HepG2 (cell line): ENCODE data around the gene ELMO2. TPM values are rescaled to one million over a fixed set of nuclear protein-coding genes. Genes with fewer than 3 reads are reported as not detected.

Source experiments
- ATAC-seq: fragments of 200-7000 bp; cut with Tn5 transposase; 3 replicates; pipeline ENCODE4 v1.9.1; 2020; ENCODE audit warnings: mild to moderate bottlenecking, moderate library complexity
- BruUV-seq: library from RNA; stranded (reverse); fragments of 400-500 nt; replicated peaks from 2 replicates; lab custom pipeline; 2021; lab: Mats Ljungman, UMichigan
- CTCF ChIA-PET: fragments of 300-600 bp; formaldehyde crosslinking; extraction: SDS; loops from one replicate; lab custom pipeline; 2021; ENCODE audit warnings: low total read pairs, inconsistent platforms, low intra/inter-chr PET ratio; lab: Yijun Ruan, JAX
- POLR2A ChIA-PET: fragments of 350-600 bp; sonication (Branson Sonifier 250); formaldehyde crosslinking; loops from one replicate; lab custom pipeline; 2020; ENCODE audit warnings: antibody characterized with exemption, inconsistent platforms; lab: Yijun Ruan, JAX
- DNase-seq: peaks from one replicate; pipeline ENCODE4 v3.0.0-alpha.2; 2015; ENCODE audit warnings: low spot score
- FAIRE-seq: peaks from 3 replicates; lab custom pipeline; 2011; peaks lifted over from hg19 to GRCh38; lab: Jason Lieb, UNC
- H2AFZ ChIP-seq: one replicate; pipeline ENCODE4 v1.6.1; 2011; ENCODE audit warnings: low read length, inconsistent platforms
- H3K27ac ChIP-seq: fragments of 300-600 bp; 3 replicates; pipeline ENCODE4 v1.8.0; 2011; ENCODE audit warnings: mixed run types, mild to moderate bottlenecking, mixed read lengths, low read length, inconsistent platforms; ENCODE audit not compliant: insufficient read depth; ENCODE audit errors: extremely low read length
- H3K27me3 ChIP-seq, 2 experiments: fragments of 200-600 bp in 1 of 2; 2 replicates in 1 of 2; 3 replicates in 1 of 2; pipeline versions ENCODE4 v1.6.0 to v1.8.0; 2011; ENCODE audit warnings: low read length in 2 of 2, mild to moderate bottlenecking in 2 of 2, moderate library complexity in 2 of 2, inconsistent platforms in 1 of 2; ENCODE audit not compliant: insufficient read depth in 2 of 2, control insufficient read depth in 1 of 2
- H3K36me3 ChIP-seq, 2 experiments: fragments of 200-600 bp in 1 of 2; replicated peaks in 1 of 2; 2 replicates in 1 of 2; 3 replicates in 1 of 2; pipeline versions ENCODE4 v1.5.1 to v1.8.0; 2011; ENCODE audit warnings: low read length in 2 of 2, inconsistent platforms in 1 of 2; ENCODE audit not compliant: insufficient read depth in 2 of 2, control insufficient read depth in 1 of 2
- H3K4me1 ChIP-seq: 2 replicates; pipeline ENCODE4 v1.5.1; 2012; ENCODE audit warnings: low read length, inconsistent platforms; ENCODE audit not compliant: insufficient read depth
- H3K4me2 ChIP-seq: 2 replicates; pipeline ENCODE4 v1.6.0; 2011; ENCODE audit warnings: low read depth, low read length, inconsistent platforms
- H3K4me3 ChIP-seq, 3 experiments: fragments of 200-600 bp in 1 of 3; sonication (generic), shearing (Covaris generic) in 1 of 3; replicated peaks in 1 of 3; 2 replicates each; pipeline ENCODE4 v1.5.1; 2011 to 2016; ENCODE audit warnings: low read length in 3 of 3, inconsistent platforms in 2 of 3, low read depth in 2 of 3, mild to moderate bottlenecking in 2 of 3, control low read depth in 1 of 3, mixed read lengths in 1 of 3; ENCODE audit not compliant: insufficient read depth in 1 of 3
- H3K79me2 ChIP-seq: one replicate; pipeline ENCODE4 v1.6.1; 2011; ENCODE audit warnings: low read length, inconsistent platforms; ENCODE audit not compliant: insufficient read depth
- H3K9ac ChIP-seq: 2 replicates; pipeline ENCODE4 v1.6.0; 2011; ENCODE audit warnings: mild to moderate bottlenecking, low read depth, low read length, inconsistent platforms; ENCODE audit not compliant: insufficient read depth
- H3K9me3 ChIP-seq: 2 replicates; pipeline ENCODE4 v1.5.1; 2012; ENCODE audit warnings: mild to moderate bottlenecking, low read length
- H4K20me1 ChIP-seq: 2 replicates; pipeline ENCODE4 v1.6.0; 2011; ENCODE audit warnings: inconsistent platforms, mild to moderate bottlenecking, low read length, moderate library complexity; ENCODE audit not compliant: insufficient read depth
- FOXJ3 ChIP-seq: sonication (generic); formaldehyde crosslinking; IDR thresholded peaks from 2 replicates; pipeline ENCODE4 v1.4.0; 2020; ENCODE audit warnings: missing genetic modification reagents, mild to moderate bottlenecking, borderline replicate concordance
- HNF4A ChIP-seq: sonication (generic); formaldehyde crosslinking; IDR thresholded peaks from 2 replicates; pipeline ENCODE4 v1.4.0; 2020; ENCODE audit warnings: missing genetic modification reagents
- PHF20 ChIP-seq: sonication (generic); formaldehyde crosslinking; IDR thresholded peaks from 2 replicates; pipeline ENCODE4 v1.5.0; 2020; ENCODE audit warnings: mild to moderate bottlenecking, missing genetic modification reagents
- PRDM15 ChIP-seq: sonication (generic); formaldehyde crosslinking; IDR thresholded peaks from 2 replicates; pipeline ENCODE4 v1.4.0; 2020; ENCODE audit warnings: missing genetic modification reagents
- RARG ChIP-seq: sonication (generic); formaldehyde crosslinking; IDR thresholded peaks from 2 replicates; pipeline ENCODE4 v1.4.0; 2020; ENCODE audit warnings: low read depth, mild to moderate bottlenecking, missing genetic modification reagents
- ZNF33B ChIP-seq: sonication (generic); formaldehyde crosslinking; IDR thresholded peaks from 2 replicates; pipeline ENCODE4 v1.5.1; 2020; ENCODE audit warnings: mild to moderate bottlenecking, missing genetic modification reagents
- ZNF441 ChIP-seq: sonication (generic); formaldehyde crosslinking; IDR thresholded peaks from 2 replicates; pipeline ENCODE4 v1.7.0; 2021; ENCODE audit warnings: missing genetic modification reagents, borderline replicate concordance
- WGBS: methylation state at CpG from one replicate; pipeline ENCODE4 v1.1.6; 2017; ENCODE audit warnings: low lambda C conversion rate; 5-methylcytosine and 5-hydroxymethylcytosine counted together
- in situ Hi-C: cut with HindIII; loops from 2 replicates; pipeline ENCODE4 v1.10.0; 2017; ENCODE audit warnings: low pct_unique_long_range_greater_than_20kb; ENCODE audit not compliant: extremely low pct_ligation_motif_present
- intact Hi-C: fragments of 100-400 bp; cut with micrococcal nuclease; formaldehyde crosslinking; loops from one replicate; pipeline ENCODE4 v1.10.0; 2022; ENCODE audit not compliant: unreplicated experiment
- polyA plus RNA-seq, 8 experiments: library from polyadenylated mRNA; depleted of rRNA in 3 of 8; stranded (reverse) in 7 of 8; unstranded in 1 of 8; fragments of >200 nt; fragmentation: Illumina TruSeq in 4 of 8; extraction: Trizol in 4 of 8; gene quantifications; 2 replicates each; pipeline versions ENCODE4 v1.2.1 to v1.2.3, GENCODE V29; 2011 to 2016; ENCODE audit warnings: low read depth in 4 of 8, missing spikeins in 1 of 8, mixed read lengths in 1 of 8; ENCODE audit not compliant: insufficient read depth in 1 of 8
- total RNA-seq, 5 experiments: library from RNA; depleted of rRNA; stranded (reverse); fragments of >200 nt; fragmentation: Illumina TruSeq; extraction: Trizol; gene quantifications; 2 replicates each; pipeline ENCODE4 v1.2.3, GENCODE V29; 2016; ENCODE audit warnings: low read depth in 1 of 5

ELMO2 gene
- total and polyA plus RNA-seq, 2 of the 13 experiments (the other 11 are each of a cell fraction or from before 2014, with no cell fraction given): 30.6 to 35.7 TPM

- CTCF ChIA-PET: no interaction called here
Observed at GRCh38 chr20:46339037-46339436, 67.4 kb downstream of the ELMO2 start.

More at GRCh38 chr20:46339037-46339436, 67.4 kb downstream of the ELMO2 start:
- WGBS: 27% methylated on average over 7 of the region's 7 CpGs
- H3K9me3 ChIP-seq: no peaks in the 10 kb centered on the region
- no peak overlapping the region for H3K27ac ChIP-seq
- H3K36me3 ChIP-seq: no peaks in the 10 kb centered on the region
- TF ChIP-seq HNF4A (CRISPR knock-in tag) (no peak), PRDM15 (CRISPR knock-in tag) (no peak), RARG (CRISPR knock-in tag) (no peak), PHF20 (CRISPR knock-in tag) (no peak), FOXJ3 (no peak), ZNF441 (CRISPR knock-in tag) (no peak), ZNF33B (CRISPR knock-in tag) (no peak)
- H3K9ac ChIP-seq: no peak overlapping the region
- no peak for DNase-seq
- in situ Hi-C loops: no loop called here
- BruUV-seq: no TSS peak
- POLR2A ChIA-PET: no interaction called here
- no peak overlapping the region for H2AFZ ChIP-seq
- H3K79me2 ChIP-seq: no peaks in the 10 kb centered on the region
- ATAC-seq: no peak
- FAIRE-seq: no peak
- no peak overlapping the region for H3K4me2 ChIP-seq
- no peaks in the 10 kb centered on the region for H4K20me1 ChIP-seq
- intact Hi-C loops: no loop called here
- peaks cover 10 to 60% of the 10 kb centered on the region in 2 experiments; a peak in 4 of 5 replicates for H3K27me3 ChIP-seq
- H3K4me3 ChIP-seq: no peak overlapping the region
- peaks cover 37% of the 10 kb centered on the region for H3K4me1 ChIP-seq
